ENCODE results near the gene FAM83F.
"Not testable (repeated sequence)": the region's sequence is repeated elsewhere in the genome, so short reads cannot be mapped to it uniquely, and the experiment has no call there.

The FAM83F gene

DNA sequence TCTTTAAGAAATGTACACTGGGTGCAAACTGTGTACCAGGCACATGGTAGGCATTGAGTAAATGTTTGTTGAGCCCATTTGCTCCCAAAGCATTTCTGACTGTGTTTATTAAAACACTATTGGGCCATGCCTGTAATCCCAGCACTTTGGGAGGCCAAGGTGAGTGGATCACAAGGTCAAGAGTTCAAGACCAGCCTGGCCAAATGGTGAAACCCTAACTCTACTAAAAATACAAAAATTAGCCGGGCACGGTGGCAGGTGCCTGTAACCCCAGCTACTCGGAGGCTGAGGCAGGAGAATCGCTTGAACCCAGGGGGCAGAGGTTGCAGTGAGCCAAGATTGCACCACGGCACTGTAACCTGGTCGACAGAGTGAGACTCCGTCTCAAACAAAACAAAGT, 1.9 kb upstream of the FAM83F start:
- H3K4me3 ChIP-seq (ENCODE audit: low read depth, low read length) = not testable (repeated sequence)

GRCh38 chr22:39994041-39994565, 651 bp upstream of the FAM83F start:
- H3K4me3 ChIP-seq (ENCODE audit: low read depth, low read length) = peak overlapping the region; percentile 14

GRCh38 chr22:39995393-39996252, 869 bp downstream of the FAM83F start:
- H3K4me3 ChIP-seq (ENCODE audit: low read depth, low read length) = peak overlapping the region; percentile 69

- no peak overlapping the region for H3K4me3 ChIP-seq (ENCODE audit: low read depth, low read length)
Observed at GRCh38 chr22:39996732-39997131, 2.0 kb downstream of the FAM83F start.

DNA sequence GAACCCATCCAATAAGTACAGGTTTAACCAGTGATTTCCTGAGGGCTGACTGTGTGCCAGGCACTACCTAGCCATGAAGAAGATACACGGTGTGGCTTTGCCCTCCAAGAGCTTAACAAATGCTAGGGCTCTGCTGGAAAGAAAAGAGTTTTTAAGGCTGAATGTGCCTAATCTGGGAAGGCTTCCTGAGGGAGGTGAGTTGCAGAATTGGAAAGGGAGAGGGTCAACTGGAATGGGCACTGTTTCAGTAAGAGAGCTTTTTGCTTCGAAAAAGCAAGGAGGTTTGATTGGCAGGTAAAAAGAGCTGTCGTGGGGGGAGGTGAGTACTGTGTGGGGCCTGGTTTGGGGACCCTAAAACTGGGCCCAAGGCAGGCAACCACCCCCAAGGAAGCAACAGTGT, 2.7 kb downstream of the FAM83F start:
- no peak overlapping the region for H3K4me3 ChIP-seq (ENCODE audit: low read depth, low read length)

DNA sequence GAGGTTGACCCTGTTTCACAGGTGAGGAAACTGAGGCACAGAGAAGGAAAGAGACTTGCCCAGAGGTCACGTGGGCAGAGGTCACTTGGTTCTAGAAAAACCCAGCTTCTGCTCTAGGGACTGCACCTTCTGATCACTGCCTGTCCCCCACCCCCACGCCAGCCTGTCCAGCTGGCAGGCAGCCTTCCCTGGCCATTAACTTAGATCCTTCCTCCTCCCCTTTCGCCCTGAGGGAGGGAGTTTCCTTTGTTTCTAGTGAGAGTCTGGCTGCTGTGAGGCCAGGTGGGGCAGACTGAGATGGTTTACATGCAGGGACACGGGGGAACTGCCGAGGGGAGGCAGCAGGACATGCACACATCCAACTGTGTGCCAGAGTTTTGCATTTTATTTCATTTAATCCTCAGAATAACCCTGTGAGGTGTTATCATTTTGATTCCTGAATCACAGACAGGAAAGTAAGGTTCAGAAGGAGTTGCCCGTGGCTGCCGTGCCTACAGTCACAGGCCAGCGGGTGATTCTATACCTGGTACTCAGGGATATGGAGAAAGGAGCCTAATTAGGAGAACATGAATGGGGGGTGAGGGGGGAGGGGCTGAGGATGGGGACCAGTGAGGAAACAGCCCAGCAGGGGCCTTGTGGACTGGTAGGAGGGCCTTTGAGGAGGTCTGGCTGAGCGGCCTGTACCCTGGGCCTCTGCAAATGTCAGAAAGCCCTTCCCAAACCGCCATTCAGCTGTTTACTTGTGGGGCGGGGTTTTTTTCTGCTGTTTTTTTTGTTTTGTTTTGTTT, 3.4 kb downstream of the FAM83F start:
- H3K4me3 ChIP-seq (ENCODE audit: low read depth, low read length) = no peak overlapping the region

GRCh38 chr22:39999144-39999757, 4.5 kb downstream of the FAM83F start:
- no peak overlapping the region for H3K4me3 ChIP-seq (ENCODE audit: low read depth, low read length)

DNA sequence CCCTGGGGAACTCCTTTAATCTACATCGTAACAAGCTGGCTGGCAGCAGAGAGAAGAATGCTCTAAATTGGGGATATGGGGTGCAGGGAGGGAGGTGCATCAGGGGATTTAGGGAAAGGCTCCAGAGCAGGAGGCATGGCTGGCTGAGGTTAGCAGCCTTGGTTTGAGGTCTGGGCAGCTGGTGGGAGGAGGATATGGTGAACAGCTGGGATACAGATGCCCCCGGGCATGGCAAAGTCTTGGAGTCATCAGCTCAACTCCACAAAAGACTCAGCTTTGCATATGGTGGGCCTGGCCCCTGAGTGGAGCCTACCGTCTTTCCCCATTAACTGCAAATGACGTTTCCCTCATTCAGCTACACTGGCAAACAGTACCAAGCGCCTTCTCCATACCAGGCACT, 5.4 kb downstream of the FAM83F start:
- H3K4me3 ChIP-seq (ENCODE audit: low read depth, low read length) = no peak overlapping the region

- H3K4me3 ChIP-seq (ENCODE audit: low read depth, low read length) = no peak overlapping the region
Observed at GRCh38 chr22:40001106-40001505, 6.4 kb downstream of the FAM83F start.

GRCh38 chr22:40001800-40002577, 7.2 kb downstream of the FAM83F start:
- no peak overlapping the region for H3K4me3 ChIP-seq (ENCODE audit: low read depth, low read length)

DNA sequence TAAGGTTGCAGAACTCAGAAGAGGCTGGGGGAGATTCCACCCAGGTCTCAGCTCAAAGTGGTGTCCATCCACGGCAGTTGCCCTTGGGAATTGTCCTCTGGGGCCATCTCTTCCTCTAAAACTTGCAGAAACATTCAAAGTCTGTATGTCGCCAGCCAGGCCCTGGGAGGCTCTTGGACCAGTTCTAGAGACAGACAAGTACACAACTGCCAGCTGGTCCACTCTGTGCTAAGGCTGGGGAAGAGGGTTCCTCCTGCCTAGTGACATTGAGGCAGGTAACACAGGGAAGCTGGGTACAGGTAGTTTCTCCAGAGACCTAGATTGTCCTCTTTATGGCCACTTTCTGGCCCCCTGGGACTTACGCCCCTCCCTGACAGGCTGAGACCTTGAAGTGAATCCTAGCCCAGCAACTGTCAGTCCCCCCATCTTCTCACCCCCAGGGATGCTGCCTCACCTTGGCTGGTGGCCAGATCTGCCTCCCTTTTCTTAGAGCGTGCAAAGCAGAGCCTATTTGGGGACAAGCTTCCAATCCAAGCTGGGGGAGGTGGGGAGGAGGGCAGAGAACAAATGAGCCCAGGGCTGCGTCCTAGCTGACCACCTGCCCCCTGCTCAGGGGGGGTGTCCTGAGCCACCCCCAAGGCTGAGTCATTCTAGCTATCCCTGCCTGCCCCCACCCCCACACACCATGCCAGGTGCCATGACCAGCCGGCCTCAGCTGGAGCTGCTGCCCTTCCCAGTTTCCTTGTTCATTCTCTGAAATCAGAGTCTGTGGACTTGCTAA, 8.4 kb downstream of the FAM83F start:
- no peak overlapping the region for H3K4me3 ChIP-seq (ENCODE audit: low read depth, low read length)

DNA sequence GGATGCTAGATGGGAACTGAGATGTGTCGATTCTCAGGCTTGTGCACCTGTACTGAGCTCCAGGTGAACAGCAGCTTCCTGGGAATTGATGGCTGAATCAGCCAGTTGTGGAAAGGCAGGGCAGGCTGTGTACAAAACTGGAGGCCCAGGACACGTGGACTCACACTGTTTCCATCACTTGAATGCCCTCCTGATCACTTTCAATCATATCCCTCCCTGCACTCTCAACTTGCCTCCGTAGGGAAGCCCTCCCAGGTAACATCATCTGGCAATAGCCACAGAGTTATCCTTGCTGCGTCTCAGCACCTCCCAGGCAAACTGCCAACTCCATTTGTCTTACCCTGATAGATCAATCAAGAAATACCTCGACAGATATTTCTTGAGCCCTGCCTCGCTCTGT, 10.1 kb downstream of the FAM83F start:
- no peak overlapping the region for H3K4me3 ChIP-seq (ENCODE audit: low read depth, low read length)

GRCh38 chr22:40006641-40007040, 11.9 kb downstream of the FAM83F start:
- no peak overlapping the region for H3K4me3 ChIP-seq (ENCODE audit: low read depth, low read length)

- H3K4me3 ChIP-seq (ENCODE audit: low read depth, low read length) = no peak overlapping the region
Observed at GRCh38 chr22:40007853-40008710, 13.3 kb downstream of the FAM83F start.

DNA sequence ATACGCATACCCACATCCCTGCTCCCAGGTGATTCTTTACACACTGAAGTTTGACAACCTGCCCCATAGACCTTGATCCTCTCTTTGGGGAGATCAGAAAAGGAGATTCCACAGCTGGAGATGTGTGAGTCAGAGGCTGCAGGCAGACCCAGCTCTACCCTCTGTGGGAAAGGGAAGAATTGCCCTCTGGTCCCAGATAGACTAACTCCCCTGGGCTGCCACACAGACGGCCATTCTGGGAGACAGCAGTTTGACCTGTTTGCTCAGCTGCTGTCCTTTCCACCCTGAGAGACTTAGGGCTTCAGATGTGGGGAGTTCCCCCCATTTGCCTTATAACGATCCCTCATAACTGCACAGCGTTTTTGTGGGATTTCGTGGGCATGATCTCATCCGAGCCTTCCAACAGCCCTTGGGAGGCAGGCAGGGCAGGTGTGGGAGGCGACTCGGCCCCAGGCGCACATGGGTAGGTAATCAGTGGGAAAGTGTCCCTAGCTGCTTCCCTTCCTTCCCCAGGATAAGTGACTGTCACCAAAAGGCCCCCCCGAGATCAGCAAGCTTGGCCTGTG, 14.1 kb downstream of the FAM83F start:
- no peak overlapping the region for H3K4me3 ChIP-seq (ENCODE audit: low read depth, low read length)

GRCh38 chr22:40009292-40009774, 14.6 kb downstream of the FAM83F start:
- no peak overlapping the region for H3K4me3 ChIP-seq (ENCODE audit: low read depth, low read length)

- H3K4me3 ChIP-seq (ENCODE audit: low read depth, low read length) = no peak overlapping the region
Observed at GRCh38 chr22:40009951-40010671, 15.4 kb downstream of the FAM83F start.

DNA sequence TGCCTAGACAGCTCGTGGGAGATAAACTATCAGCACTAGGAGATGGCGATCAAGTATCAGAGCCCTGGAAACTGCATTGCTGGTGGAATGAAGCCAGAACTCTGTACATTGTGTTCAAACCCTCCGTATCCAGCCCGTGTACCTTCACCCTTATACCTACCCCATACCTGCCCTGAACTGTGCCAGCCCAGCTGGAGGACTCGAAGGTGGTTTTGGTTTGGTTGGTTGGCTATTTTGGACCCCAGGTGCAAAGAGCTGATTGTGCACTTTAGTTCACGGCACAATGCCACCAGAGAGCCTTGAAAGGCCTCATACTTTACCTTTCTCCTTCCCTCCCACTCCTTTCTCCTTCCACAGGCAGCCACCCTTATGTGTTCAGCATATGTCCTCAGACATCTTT, 16.0 kb downstream of the FAM83F start:
- H3K4me3 ChIP-seq (ENCODE audit: low read depth, low read length) = no peak overlapping the region
